CD14-positive monocyte (primary cell): ENCODE measurements around the gene OR1J1. TPM values are rescaled to one million over a fixed set of nuclear protein-coding genes. Genes with fewer than 3 reads are reported as not detected.

ENCODE experiments used
- DNase-seq, 3 donors: peaks; one replicate each; pipeline ENCODE4 v3.0.0-alpha.2; 2011 to 2022
- H2AFZ ChIP-seq: 2 replicates; pipeline ENCODE4 v1.6.0; 2012; ENCODE audit warnings: mild to moderate bottlenecking, low read depth, low read length, inconsistent platforms; ENCODE audit not compliant: insufficient read depth, poor library complexity, severe bottlenecking
- H3K27ac ChIP-seq, 2 donors: 1 replicate in 1 of 2; 2 replicates in 1 of 2; pipeline ENCODE4 v1.5.1; 2012 to 2013; ENCODE audit warnings: low read length in 2 of 2, control low read depth in 1 of 2, inconsistent platforms in 1 of 2, low read depth in 1 of 2, mild to moderate bottlenecking in 1 of 2
- H3K27me3 ChIP-seq, 2 donors: one replicate each; pipeline versions ENCODE4 v1.6.0 to v1.6.1; 2011 to 2013; ENCODE audit warnings: low read length in 2 of 2; ENCODE audit not compliant: control insufficient read depth in 2 of 2, insufficient read depth in 2 of 2
- H3K36me3 ChIP-seq, 2 donors: replicated peaks in 1 of 2; 1 replicate in 1 of 2; 2 replicates in 1 of 2; pipeline versions ENCODE4 v1.5.1 to v1.6.1; 2012 to 2013; ENCODE audit warnings: low read length in 2 of 2, control low read depth in 1 of 2, inconsistent platforms in 1 of 2, mild to moderate bottlenecking in 1 of 2; ENCODE audit not compliant: insufficient read depth in 2 of 2, control insufficient read depth in 1 of 2
- H3K4me1 ChIP-seq, 2 donors: 1 replicate in 1 of 2; 2 replicates in 1 of 2; pipeline versions ENCODE4 v1.5.1 to v1.6.1; 2012 to 2013; ENCODE audit warnings: low read length in 2 of 2, control low read depth in 1 of 2, inconsistent platforms in 1 of 2, mild to moderate bottlenecking in 1 of 2, moderate library complexity in 1 of 2; ENCODE audit not compliant: insufficient read depth in 2 of 2, control insufficient read depth in 1 of 2
- H3K4me2 ChIP-seq: replicated peaks from 2 replicates; pipeline ENCODE3; 2012; ENCODE audit warnings: low read length, moderate library complexity, mild to moderate bottlenecking; ENCODE audit not compliant: poor library complexity, severe bottlenecking; ENCODE audit errors: extremely low read depth
- H3K4me3 ChIP-seq, 3 experiments: fragments of 200-600 bp in 1 of 3; sonication (generic) in 1 of 3; replicated peaks in 1 of 3; 1 replicate in 2 of 3; 2 replicates in 1 of 3; pipeline ENCODE4 v1.5.1; 2011 to 2013; ENCODE audit warnings: low read length in 3 of 3, mild to moderate bottlenecking in 3 of 3, control low read depth in 2 of 3, low read depth in 2 of 3, inconsistent platforms in 1 of 3, moderate library complexity in 1 of 3
- H3K79me2 ChIP-seq: 2 replicates; pipeline ENCODE4 v1.6.0; 2012; ENCODE audit warnings: mild to moderate bottlenecking, control low read depth, inconsistent platforms, low read length, moderate library complexity; ENCODE audit not compliant: insufficient read depth
- H3K9ac ChIP-seq: 2 replicates; pipeline ENCODE4 v1.6.0; 2017; ENCODE audit warnings: low read length, mild to moderate bottlenecking; ENCODE audit not compliant: insufficient read depth, poor library complexity, severe bottlenecking
- H3K9me3 ChIP-seq, 2 donors: replicated peaks in 1 of 2; 1 replicate in 1 of 2; 2 replicates in 1 of 2; pipeline versions ENCODE4 v1.5.1 to v1.6.1; 2012 to 2013; ENCODE audit warnings: low read length in 2 of 2, control low read depth in 1 of 2; ENCODE audit not compliant: control insufficient read depth in 1 of 2, insufficient read depth in 1 of 2
- H4K20me1 ChIP-seq: 2 replicates; pipeline ENCODE4 v1.6.0; 2012; ENCODE audit warnings: mild to moderate bottlenecking, low read length, control low read depth, moderate library complexity; ENCODE audit not compliant: insufficient read depth
- H3K27ac Mint-ChIP-seq, 7 donors: one replicate each; pipeline ENCODE4 v1.8.0; 2020; ENCODE audit warnings: mild to moderate bottlenecking in 7 of 7, mixed read lengths in 7 of 7, moderate library complexity in 6 of 7, inconsistent platforms in 2 of 7
- H3K27me3 Mint-ChIP-seq, 3 donors: one replicate each; pipeline ENCODE4 v1.8.0; 2021 to 2022; ENCODE audit warnings: low read depth in 3 of 3, mild to moderate bottlenecking in 3 of 3, mixed read lengths in 3 of 3, moderate library complexity in 3 of 3, inconsistent platforms in 1 of 3
- H3K36me3 Mint-ChIP-seq, 2 donors: one replicate each; pipeline ENCODE4 v1.8.0; 2020; ENCODE audit warnings: mixed read lengths in 2 of 2, inconsistent platforms in 1 of 2, mild to moderate bottlenecking in 1 of 2
- H3K4me1 Mint-ChIP-seq: one replicate; pipeline ENCODE4 v1.8.0; 2020; ENCODE audit warnings: mild to moderate bottlenecking, mixed read lengths
- H3K4me3 Mint-ChIP-seq, 2 donors: one replicate each; pipeline ENCODE4 v1.8.0; 2020; ENCODE audit warnings: mild to moderate bottlenecking in 2 of 2, mixed read lengths in 2 of 2, moderate library complexity in 1 of 2
- H3K9me3 Mint-ChIP-seq, 7 donors: one replicate each; pipeline ENCODE4 v1.8.0; 2020 to 2022; ENCODE audit warnings: mixed read lengths in 7 of 7, mild to moderate bottlenecking in 6 of 7, moderate library complexity in 6 of 7, inconsistent platforms in 2 of 7
- CTCF ChIP-seq: fragments of 200-600 bp; IDR thresholded peaks from one replicate; pipeline ENCODE4 v1.8.0; 2022; ENCODE audit warnings: antibody characterized with exemption, mild to moderate bottlenecking
- WGBS: methylation state at CpG from one replicate; pipeline ENCODE4 v1.1.5; 2013; ENCODE audit warnings: missing lambda C conversion rate; ENCODE audit not compliant: insufficient coverage; 5-methylcytosine and 5-hydroxymethylcytosine counted together
- intact Hi-C, 2 donors: fragments of 100-400 bp; cut with micrococcal nuclease; formaldehyde crosslinking; loops; one replicate each; pipeline versions ENCODE4 v1.15.0 to v1.15.1; 2023
- polyA plus RNA-seq, 3 donors: library from polyadenylated mRNA; depleted of rRNA in 1 of 3; unstranded in 2 of 3; stranded (reverse) in 1 of 3; fragments of 300-500 nt in 2 of 3; fragments of >200 nt in 1 of 3; fragmentation: Illumina TruSeq in 2 of 3; gene quantifications; 1 replicate in 2 of 3; 2 replicates in 1 of 3; pipeline ENCODE4 v1.2.3, GENCODE V29; 2012 to 2021

OR1J1 gene
- polyA plus RNA-seq, 3 donors = not detected

- H3K27ac Mint-ChIP-seq = no peak overlapping the region
- Histone ChIP-seq H4K20me1 (no peaks in the 10 kb centered on the region), H3K4me3 (no peak overlapping the region), H3K36me3 (no peaks in the 10 kb centered on the region), H3K4me1 (no peaks in the 10 kb centered on the region), H2AFZ (no peak overlapping the region), H3K27me3 (no peaks in the 10 kb centered on the region), H3K4me2 (no peak overlapping the region), H3K9me3 (peaks cover 0 to 6% of the 10 kb centered on the region in 2 donors), H3K9ac (no peak overlapping the region), H3K79me2 (no peaks in the 10 kb centered on the region), H3K27ac (no peak overlapping the region)
- TF ChIP-seq CTCF = no peak
- peaks cover 0 to 5% (median 0%) of the 10 kb centered on the region in 7 donors for H3K9me3 Mint-ChIP-seq
- intact Hi-C loops = no loop called here
- no peak overlapping the region for H3K4me3 Mint-ChIP-seq
- no peak for DNase-seq
- no peaks in the 10 kb centered on the region for H3K4me1 Mint-ChIP-seq
- peaks cover 0 to 2% (median 1%) of the 10 kb centered on the region in 3 donors for H3K27me3 Mint-ChIP-seq
- no peaks in the 10 kb centered on the region for H3K36me3 Mint-ChIP-seq
- 91% methylated on average over 7 of the region's 10 CpGs for WGBS
Measured at GRCh38 chr9:122526602-122527001, 48.9 kb upstream of the OR1J1 start.

- Histone ChIP-seq H3K4me3 (no peak overlapping the region), H3K79me2 (no peaks in the 10 kb centered on the region), H3K36me3 (no peaks in the 10 kb centered on the region), H3K27ac (no peak overlapping the region), H3K4me1 (no peaks in the 10 kb centered on the region), H3K27me3 (peaks cover 0 to 3% of the 10 kb centered on the region in 2 donors), H3K9ac (no peak overlapping the region), H3K4me2 (no peak overlapping the region), H4K20me1 (no peaks in the 10 kb centered on the region), H3K9me3 (no peaks in the 10 kb centered on the region), H2AFZ (no peak overlapping the region)
- DNase-seq = no peak
- no peak for TF ChIP-seq CTCF
- WGBS = 100% methylated on average over 3 of the region's 3 CpGs
- no peaks in the 10 kb centered on the region for H3K36me3 Mint-ChIP-seq
- no peaks in the 10 kb centered on the region for H3K4me1 Mint-ChIP-seq
- no peak overlapping the region for H3K4me3 Mint-ChIP-seq
- intact Hi-C loops = no loop called here
- H3K27me3 Mint-ChIP-seq = peaks cover 3 to 10% (median 3%) of the 10 kb centered on the region in 3 donors
- H3K9me3 Mint-ChIP-seq = peaks cover 0 to 3% (median 0%) of the 10 kb centered on the region in 7 donors
- no peak overlapping the region for H3K27ac Mint-ChIP-seq
Measured at GRCh38 chr9:122519376-122519775, 41.6 kb upstream of the OR1J1 start.
